Glomerular endothelial cell (primary cell): Measurements from ENCODE around the gene TFIP11. TPM values are rescaled to one million over a fixed set of nuclear protein-coding genes. Genes with fewer than 3 reads are reported as not detected.

Source experiments
- DNase-seq: peaks from one replicate; pipeline ENCODE4 v3.0.0-alpha.2; 2011; ENCODE audit warnings: low read depth, low spot score; ENCODE audit errors: extremely low read depth
- total RNA-seq: library from RNA; depleted of rRNA; stranded (reverse); fragments of >200 nt; gene quantifications from 2 replicates; pipeline ENCODE4 v1.2.3, GENCODE V29; 2015

Gene TFIP11
- total RNA-seq, 1 donor from 2014 or later: 29.0 TPM

DNA sequence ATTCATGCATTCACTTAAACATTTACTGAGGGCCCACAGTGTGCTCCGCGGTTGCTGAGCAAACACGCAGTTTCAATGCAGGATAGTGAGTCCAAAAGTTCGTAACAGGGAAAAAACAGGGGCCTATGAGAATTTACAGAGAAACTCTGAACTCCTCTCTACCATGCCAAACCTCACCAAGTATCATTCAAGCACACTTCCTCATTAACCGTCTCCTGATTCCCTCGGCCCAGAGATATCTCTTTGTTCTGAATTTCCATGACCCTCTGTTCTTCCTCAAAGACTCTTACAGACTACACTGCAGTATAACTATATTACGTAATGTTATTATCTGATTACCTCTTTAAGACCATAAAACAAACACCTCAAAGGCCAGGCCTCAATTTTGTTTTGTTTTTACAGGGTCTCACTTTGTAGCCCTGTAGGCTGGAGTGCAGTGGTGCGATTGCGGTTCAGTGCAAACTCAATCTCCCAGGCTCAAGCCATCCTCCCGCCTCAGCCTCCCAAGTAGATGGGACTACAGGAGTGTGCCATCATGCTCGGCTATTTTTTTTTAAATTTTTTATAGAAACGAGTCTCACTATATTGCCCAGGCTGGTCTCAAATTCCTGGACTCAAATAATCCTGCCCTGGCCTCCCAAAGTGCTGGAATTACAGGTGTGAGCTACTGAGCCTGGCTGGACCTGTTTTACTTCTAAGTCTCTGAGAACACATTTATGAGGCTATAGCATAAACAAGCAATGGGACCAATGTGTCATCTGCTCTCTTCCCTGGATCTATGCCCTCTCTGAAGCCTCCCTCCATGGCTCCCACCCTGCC is 32.3 kb downstream of the TFIP11 start:
- DNase-seq: no peak

GRCh38 chr22:26479043-26479791 is 33.1 kb downstream of the TFIP11 start:
- DNase-seq: no peak

GRCh38 chr22:26477341-26477731 is 34.9 kb downstream of the TFIP11 start:
- no peak for DNase-seq

DNA sequence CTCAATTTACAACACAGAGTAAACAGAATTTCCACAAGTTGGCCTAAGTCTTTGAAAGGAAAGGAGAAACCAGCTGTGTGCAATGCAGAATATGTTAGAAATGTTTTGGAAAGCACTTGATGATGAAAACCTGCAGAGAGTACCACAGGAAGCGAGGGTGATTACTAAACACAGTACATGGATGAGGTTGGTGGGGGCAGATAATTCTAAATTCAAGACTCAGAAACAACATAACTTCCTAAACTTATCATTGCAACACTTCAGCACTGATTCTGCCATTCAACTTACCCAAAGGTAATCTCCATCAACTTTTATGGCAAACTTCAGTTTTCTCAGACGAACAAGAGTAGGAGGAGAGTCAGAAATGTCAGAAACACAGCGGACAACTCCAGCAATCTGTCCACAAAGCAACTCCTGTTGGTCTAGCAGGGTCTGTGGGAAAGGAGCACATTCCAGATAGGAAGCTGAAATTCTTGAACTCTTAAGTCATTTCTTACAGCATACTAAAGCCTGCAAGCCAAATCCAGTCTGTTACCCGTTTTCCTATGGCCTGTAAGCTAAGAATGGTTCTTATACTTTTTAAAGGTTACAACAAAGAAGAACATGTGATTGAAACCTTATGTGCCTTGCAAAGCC is 35.5 kb downstream of the TFIP11 start:
- DNase-seq: no peak

DNA sequence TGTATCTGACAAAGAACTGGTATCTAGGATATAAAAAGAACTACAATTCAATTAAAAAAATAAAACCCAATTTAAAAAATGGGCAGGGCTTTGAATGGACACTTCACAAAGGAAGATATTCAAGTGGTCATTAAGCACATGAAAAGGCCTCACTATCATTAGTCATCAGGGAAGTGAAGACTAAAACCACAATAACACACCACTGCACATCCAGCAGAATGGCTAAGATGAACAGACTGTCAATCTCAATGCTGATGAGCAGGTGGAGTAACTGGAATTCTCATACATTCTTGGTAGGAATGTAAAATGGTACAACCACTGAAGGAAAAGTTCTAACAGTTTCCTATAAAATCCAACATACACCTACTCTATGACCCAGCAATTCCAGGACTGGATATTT is 37.6 kb downstream of the TFIP11 start:
- DNase-seq: no peak

DNA sequence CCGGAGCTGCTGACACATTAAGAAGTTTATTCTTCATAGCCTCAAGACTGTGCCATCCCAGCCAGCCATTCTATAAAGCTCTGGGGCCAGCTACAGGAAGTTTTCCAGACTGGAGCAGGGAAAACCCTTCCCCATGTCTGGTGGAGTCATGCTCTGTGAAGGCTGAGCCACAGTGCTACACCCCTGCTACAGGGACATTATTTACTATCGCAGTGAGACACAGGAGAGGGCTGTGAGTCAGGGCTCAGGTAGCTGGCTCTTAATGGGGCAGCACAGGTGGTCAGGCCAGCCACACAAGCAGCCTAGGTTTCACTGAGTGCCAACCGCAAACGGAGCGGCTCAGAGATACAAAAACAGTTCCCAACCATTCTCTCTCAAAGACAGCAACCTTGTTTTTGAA is 40.8 kb downstream of the TFIP11 start:
- DNase-seq: no peak

GRCh38 chr22:26470807-26471206 is 41.5 kb downstream of the TFIP11 start:
- DNase-seq: no peak

- DNase-seq: no peak
Measured at GRCh38 chr22:26466196-26466595, 46.1 kb downstream of the TFIP11 start.

- DNase-seq: no peak
Measured at GRCh38 chr22:26464312-26464711, 48.0 kb downstream of the TFIP11 start.

DNA sequence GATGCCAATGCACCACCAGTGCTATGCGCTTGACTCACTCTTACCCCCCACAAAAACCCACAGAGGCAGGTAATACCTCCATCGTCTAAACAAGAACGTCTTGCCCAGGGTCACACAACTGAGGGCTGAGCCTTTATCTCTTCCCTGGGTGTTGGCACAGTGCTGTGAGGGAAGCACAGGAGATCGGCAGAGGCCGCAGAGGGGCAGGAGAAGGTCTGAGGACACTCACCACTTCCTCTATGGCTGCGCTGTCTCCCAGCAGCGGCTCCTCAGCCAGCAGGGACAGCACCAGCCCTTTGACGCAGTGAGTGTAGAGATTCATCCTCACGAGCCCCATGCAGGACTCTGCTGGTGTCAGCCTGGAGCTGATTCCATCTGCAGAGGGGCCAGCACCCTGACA is 48.6 kb downstream of the TFIP11 start:
- no peak for DNase-seq

GRCh38 chr22:26463101-26463661 is 49.1 kb downstream of the TFIP11 start:
- no peak for DNase-seq

DNA sequence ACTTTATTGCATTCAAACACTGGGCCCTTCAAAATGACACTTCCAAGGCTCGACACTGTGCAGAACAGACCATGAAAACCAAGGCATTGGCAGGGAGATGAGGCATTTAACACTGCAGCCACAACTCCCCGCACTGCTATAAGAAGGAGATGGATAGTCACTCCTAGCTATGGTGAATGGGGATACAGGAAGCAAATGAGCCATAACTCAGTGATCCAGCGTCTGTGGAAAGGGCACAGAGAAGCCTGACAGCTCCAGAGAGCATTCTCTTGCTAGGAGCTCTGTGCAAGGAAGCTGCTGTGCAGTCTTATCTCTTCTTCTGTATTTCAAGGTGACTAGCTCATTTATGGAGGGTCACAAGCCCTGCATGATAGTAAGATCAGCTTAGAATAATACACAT is 49.6 kb downstream of the TFIP11 start:
- no peak for DNase-seq

GRCh38 chr22:26462051-26462450 is 50.2 kb downstream of the TFIP11 start:
- DNase-seq: no peak

DNA sequence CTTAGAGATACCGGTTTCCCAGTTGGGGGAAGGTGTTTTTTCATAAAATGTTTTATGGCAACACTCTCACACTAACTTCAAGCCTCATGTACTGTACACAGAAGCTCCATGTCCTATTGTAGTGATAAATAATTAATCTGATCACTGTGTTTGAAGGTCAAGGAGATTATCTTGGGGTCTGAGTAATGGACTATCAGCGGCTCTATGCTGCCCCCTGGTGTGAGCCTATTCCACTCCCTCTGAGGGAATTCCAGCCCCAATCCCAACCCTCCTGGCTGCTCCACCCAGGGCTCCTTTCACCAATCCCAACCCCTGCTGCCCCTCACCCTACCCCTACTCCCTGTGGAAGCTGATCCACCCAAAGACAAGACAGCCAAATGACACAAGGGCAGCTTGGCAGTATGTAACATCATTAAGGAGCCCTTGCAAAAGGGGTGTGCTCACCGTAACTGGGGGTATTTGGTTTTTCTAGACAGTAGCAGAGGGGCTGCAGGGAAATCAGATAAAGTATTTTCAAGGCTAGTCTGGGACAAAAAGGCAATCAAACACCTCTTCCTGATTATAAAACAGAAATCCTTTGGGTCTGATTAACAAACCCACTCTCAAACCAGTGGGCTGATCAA is 51.0 kb downstream of the TFIP11 start:
- no peak for DNase-seq

DNA sequence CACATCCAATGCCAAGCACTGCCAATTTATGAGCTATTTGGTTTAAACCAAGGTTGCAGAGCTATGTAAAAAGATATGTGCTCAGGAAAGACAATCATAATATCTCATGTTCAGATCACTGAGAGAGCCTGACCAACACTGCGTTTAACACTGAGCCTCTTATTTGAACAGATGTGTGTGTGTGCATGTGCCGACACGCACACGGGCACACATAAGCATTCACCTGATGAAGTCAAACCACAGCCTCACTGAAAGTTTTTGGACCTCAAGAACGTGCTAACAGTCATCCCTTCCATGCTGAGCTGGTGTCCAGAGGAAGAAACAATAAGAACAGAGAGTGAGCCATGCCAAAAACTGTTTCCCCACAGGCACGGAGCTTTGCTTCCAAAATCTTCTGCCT is 52.1 kb downstream of the TFIP11 start:
- no peak for DNase-seq

DNA sequence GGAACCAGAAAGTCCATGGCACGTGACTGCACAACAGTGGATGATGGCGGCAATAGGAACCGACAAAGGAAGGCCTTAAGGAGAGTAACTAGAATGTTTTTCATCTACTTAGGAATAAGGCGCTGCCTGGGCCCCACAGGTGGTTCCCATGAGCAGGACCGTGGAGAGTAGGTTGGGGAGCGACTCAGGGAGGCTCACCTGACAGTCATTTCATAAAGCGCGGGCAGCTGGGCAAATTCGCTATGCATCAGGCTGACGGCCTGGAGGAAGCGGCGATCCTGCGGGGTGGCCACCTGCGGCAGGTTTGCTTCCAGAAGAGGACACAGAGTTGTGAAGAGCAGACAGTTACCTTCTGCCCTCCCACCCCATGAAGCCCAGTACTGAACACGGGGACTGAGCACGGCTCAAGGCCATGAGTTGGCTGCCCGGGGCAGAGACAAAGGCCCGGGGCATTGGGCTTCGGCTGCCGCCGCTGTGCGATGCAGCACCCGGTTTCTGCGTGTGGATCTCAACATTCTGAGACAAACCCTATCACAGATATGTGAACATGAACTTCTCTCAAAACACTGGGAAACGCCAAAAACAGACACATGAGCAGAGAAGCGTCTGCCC is 54.5 kb downstream of the TFIP11 start:
- DNase-seq: no peak

- DNase-seq: no peak
Measured at GRCh38 chr22:26453812-26454500, 58.3 kb downstream of the TFIP11 start.

DNA sequence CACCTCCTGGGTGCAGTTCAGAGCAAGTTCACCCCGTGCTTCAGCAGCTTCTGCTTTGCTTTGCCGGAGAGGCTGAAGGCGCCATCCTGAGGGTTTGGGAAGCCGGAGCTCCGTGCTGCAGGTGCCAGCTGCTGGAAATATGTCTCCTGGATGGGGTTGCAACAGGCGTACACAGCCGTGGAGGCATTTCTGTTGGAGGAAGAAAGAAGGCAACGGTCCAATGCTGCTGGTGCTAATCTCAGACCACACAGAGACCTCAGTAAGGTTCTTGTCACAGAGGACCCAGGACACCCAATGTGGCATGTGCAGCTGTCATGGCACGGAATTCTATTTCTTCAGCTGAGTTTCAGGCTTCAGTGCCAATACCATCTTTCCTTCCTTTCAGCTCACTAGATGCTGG is 59.1 kb downstream of the TFIP11 start:
- DNase-seq: no peak

DNA sequence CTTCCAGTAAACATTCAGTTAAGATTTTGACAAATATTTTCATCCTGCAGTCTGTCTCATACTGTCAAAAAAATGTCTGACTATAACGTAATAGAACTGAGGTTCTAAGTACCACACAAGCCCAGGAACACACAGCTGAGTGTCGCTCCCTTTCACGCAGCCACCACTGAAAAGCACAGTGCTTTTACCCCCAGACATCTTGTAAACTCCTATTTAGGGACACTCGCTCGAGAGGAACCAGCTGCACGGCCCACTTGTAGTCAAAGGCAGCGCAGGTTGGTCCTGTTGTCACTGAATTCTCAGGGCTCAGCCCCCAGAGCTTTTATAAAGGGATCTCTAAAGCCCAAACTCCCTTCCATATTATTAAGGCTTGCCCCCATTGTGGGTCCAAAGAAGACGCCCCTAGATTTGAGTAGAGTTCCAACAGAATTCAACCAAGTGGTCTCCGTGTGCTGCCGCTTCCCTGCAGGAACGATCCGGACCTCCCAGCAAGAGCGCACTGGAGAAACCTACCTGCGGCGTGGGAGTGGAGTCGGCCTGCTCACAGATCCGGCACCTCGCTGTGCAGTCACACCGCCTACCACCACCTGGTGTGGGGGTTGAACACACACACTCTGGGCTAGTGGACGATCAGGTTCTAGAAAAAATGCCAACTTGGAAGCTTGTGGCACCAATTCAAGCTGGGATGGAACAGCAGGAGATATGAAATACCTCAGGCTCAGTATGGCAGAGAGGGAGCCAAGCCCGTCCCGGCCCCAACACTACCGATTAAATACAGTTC is 59.8 kb downstream of the TFIP11 start:
- DNase-seq: no peak
